Smooth muscle cell (in vitro differentiated cells): ENCODE data around the gene NOXO1. TPM values are rescaled to one million over a fixed set of nuclear protein-coding genes. Genes with fewer than 3 reads are reported as not detected.

Experiments
- DNase-seq: peaks from one replicate; lab custom pipeline; 2025; ENCODE audit not compliant: unreplicated experiment; lab: John Stamatoyannopoulos, UW
- H2AFZ ChIP-seq: fragments of 200-600 bp; sonication (generic); 2 replicates; pipeline ENCODE4 v1.6.0; 2016; ENCODE audit warnings: antibody characterized with exemption, low read depth, mild to moderate bottlenecking
- H3F3A ChIP-seq: fragments of 200-600 bp; sonication (generic); 2 replicates; pipeline ENCODE4 v1.6.0; 2017; ENCODE audit warnings: antibody characterized with exemption, low read depth
- H3K27ac ChIP-seq: fragments of 200-600 bp; sonication (generic); 2 replicates; pipeline ENCODE4 v1.5.1; 2016; ENCODE audit warnings: low read depth, mild to moderate bottlenecking
- H3K27me3 ChIP-seq: fragments of 200-600 bp; sonication (generic); 2 replicates; pipeline ENCODE4 v1.6.1; 2016; ENCODE audit warnings: low read depth, mild to moderate bottlenecking
- H3K36me3 ChIP-seq: fragments of 200-600 bp; sonication (generic); 2 replicates; pipeline ENCODE4 v1.5.1; 2016; ENCODE audit warnings: low read depth
- H3K4me1 ChIP-seq: fragments of 200-600 bp; sonication (generic); 2 replicates; pipeline ENCODE4 v1.5.1; 2016; ENCODE audit warnings: low read depth
- H3K4me2 ChIP-seq: fragments of 200-600 bp; sonication (generic); 2 replicates; pipeline ENCODE4 v1.6.0; 2016; ENCODE audit warnings: mild to moderate bottlenecking
- H3K4me3 ChIP-seq: fragments of 200-600 bp; sonication (generic); 2 replicates; pipeline ENCODE4 v1.5.1; 2016; ENCODE audit warnings: mild to moderate bottlenecking
- H3K79me2 ChIP-seq: fragments of 200-600 bp; sonication (generic); 2 replicates; pipeline ENCODE4 v1.6.0; 2016; ENCODE audit warnings: low read depth, mild to moderate bottlenecking
- H3K9ac ChIP-seq: fragments of 200-600 bp; sonication (generic); 2 replicates; pipeline ENCODE4 v1.6.0; 2016; ENCODE audit warnings: low read depth
- H3K9me3 ChIP-seq: fragments of 200-600 bp; sonication (generic); replicated peaks from 2 replicates; pipeline ENCODE4 v1.5.1; 2016; ENCODE audit warnings: low read depth
- H4K20me1 ChIP-seq: fragments of 200-600 bp; sonication (generic); 2 replicates; pipeline ENCODE4 v1.6.0; 2016; ENCODE audit warnings: low read depth
- WGBS: methylation state at CpG from one replicate; pipeline ENCODE4 v1.1.7; 2016; ENCODE audit warnings: low lambda C conversion rate; 5-methylcytosine and 5-hydroxymethylcytosine counted together
- polyA plus RNA-seq: library from polyadenylated mRNA; unstranded; fragments of >200 nt; fragmentation: Nextera tagmentation; extraction: Ambion mirVana; gene quantifications from 2 replicates; pipeline ENCODE4 v1.2.1, GENCODE V29; 2016
- total RNA-seq: library from RNA; depleted of rRNA; stranded (reverse); fragments of >200 nt; gene quantifications from 2 replicates; pipeline ENCODE4 v1.2.3, GENCODE V29; 2014
- TF ChIP-seq, protein P1 (sequence below): fragments of 200-600 bp; sonication (generic); IDR thresholded peaks from 2 replicates; pipeline ENCODE4 v1.5.1; 2017; ENCODE audit warnings: borderline replicate concordance, mild to moderate bottlenecking, antibody characterized with exemption; ENCODE audit not compliant: insufficient read depth, poor library complexity, severe bottlenecking

Gene NOXO1
- total and polyA plus RNA-seq, 2 experiments from 2014 or later: 0.13 to 0.35 TPM

DNA sequence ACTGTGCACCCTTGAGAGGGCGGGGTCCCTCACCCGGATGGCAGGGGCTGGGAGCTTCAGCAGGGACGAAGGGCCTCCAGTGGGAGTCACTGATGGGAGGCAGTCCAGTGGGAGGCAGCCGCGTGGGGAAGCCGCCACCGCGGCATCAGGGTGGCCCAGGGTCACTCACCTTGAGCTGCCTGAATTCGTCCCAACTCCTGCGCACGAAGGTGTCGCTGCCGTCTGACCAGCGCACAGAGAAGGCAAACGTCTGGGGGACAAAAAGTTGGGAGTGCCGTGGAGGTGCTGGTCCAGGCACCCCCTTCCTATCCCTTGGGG lies 540 bp downstream of the NOXO1 start:
- 49% methylated on average over 13 of the region's 16 CpGs for WGBS
- peaks cover 28% of the 10 kb centered on the region for H3K4me1 ChIP-seq
- TF ChIP-seq, protein P1, sequence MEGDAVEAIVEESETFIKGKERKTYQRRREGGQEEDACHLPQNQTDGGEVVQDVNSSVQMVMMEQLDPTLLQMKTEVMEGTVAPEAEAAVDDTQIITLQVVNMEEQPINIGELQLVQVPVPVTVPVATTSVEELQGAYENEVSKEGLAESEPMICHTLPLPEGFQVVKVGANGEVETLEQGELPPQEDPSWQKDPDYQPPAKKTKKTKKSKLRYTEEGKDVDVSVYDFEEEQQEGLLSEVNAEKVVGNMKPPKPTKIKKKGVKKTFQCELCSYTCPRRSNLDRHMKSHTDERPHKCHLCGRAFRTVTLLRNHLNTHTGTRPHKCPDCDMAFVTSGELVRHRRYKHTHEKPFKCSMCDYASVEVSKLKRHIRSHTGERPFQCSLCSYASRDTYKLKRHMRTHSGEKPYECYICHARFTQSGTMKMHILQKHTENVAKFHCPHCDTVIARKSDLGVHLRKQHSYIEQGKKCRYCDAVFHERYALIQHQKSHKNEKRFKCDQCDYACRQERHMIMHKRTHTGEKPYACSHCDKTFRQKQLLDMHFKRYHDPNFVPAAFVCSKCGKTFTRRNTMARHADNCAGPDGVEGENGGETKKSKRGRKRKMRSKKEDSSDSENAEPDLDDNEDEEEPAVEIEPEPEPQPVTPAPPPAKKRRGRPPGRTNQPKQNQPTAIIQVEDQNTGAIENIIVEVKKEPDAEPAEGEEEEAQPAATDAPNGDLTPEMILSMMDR: no peak
- H3F3A ChIP-seq: peaks cover 7% of the 10 kb centered on the region
- DNase-seq: no peak
- H3K27me3 ChIP-seq: peaks cover 54% of the 10 kb centered on the region
- no peak overlapping the region for H3K27ac ChIP-seq
- no peak overlapping the region for H3K4me2 ChIP-seq
- H3K4me3 ChIP-seq: no peak overlapping the region
- H3K36me3 ChIP-seq: no peaks in the 10 kb centered on the region
- no peaks in the 10 kb centered on the region for H3K9me3 ChIP-seq
- H4K20me1 ChIP-seq: no peaks in the 10 kb centered on the region
- no peak overlapping the region for H2AFZ ChIP-seq
- H3K79me2 ChIP-seq: no peaks in the 10 kb centered on the region
- no peak overlapping the region for H3K9ac ChIP-seq

GRCh38 chr16:1980030-1980769 lies 1.1 kb downstream of the NOXO1 start:
- TF ChIP-seq, protein P1: no peak
- H3K27me3 ChIP-seq: peaks cover 54% of the 10 kb centered on the region
- H3K4me1 ChIP-seq: peaks cover 26% of the 10 kb centered on the region
- peak overlapping the region; percentile 78 for H3K4me2 ChIP-seq
- no peaks in the 10 kb centered on the region for H3K9me3 ChIP-seq
- H3K9ac ChIP-seq: no peak overlapping the region
- H3K4me3 ChIP-seq: no peak overlapping the region
- DNase-seq: no peak
- H3F3A ChIP-seq: peaks cover 7% of the 10 kb centered on the region
- no peak overlapping the region for H2AFZ ChIP-seq
- no peaks in the 10 kb centered on the region for H3K79me2 ChIP-seq
- H3K27ac ChIP-seq: no peak overlapping the region
- no peaks in the 10 kb centered on the region for H3K36me3 ChIP-seq
- WGBS: 15% methylated on average over 52 of the region's 53 CpGs
- no peaks in the 10 kb centered on the region for H4K20me1 ChIP-seq

- Histone ChIP-seq H3K36me3 (no peaks in the 10 kb centered on the region), H3K4me3 (peak overlapping the region; percentile 30), H3K27me3 (peaks cover 54% of the 10 kb centered on the region), H3K27ac (no peak overlapping the region), H3F3A (peaks cover 1% of the 10 kb centered on the region), H4K20me1 (no peaks in the 10 kb centered on the region), H2AFZ (no peak overlapping the region), H3K4me1 (peaks cover 19% of the 10 kb centered on the region), H3K9ac (no peak overlapping the region), H3K9me3 (no peaks in the 10 kb centered on the region), H3K79me2 (no peaks in the 10 kb centered on the region), H3K4me2 (peak overlapping the region; percentile 78)
- TF ChIP-seq, protein P1: no peak
- WGBS: 4% methylated on average over 42 of the region's 70 CpGs
- no peak for DNase-seq
These were observed 1.8 kb downstream of the NOXO1 start for GRCh38 chr16:1979271-1980029.
